Tracheal epithelial cell (primary cell): ENCODE results near the gene ANO10. TPM values are rescaled to one million over a fixed set of nuclear protein-coding genes. Genes with fewer than 3 reads are reported as not detected.

Experiments
- total RNA-seq: library from RNA; depleted of rRNA; stranded (reverse); fragments of >200 nt; gene quantifications from 2 replicates; pipeline ENCODE4 v1.2.1, GENCODE V29; 2014

Gene ANO10
- total RNA-seq = 21.7 and 27.5 TPM in 2 replicates

GRCh38 chr3:43621656-43622432 is at the start of gene ANO10:
ANO10 (minus strand) TSS chr3:43622011; CDS start chr3:43605852, 16,159 bp downstream.

Other genes starting within 250 kb of the ANO10 start
- gene ABHD5, start 68.9 kb upstream of the ANO10 start, total RNA-seq = 33.7 and 40.7 TPM in 2 replicates